Stimulated activated CD8-positive, alpha-beta memory T cell treated with anti-CD3 and anti-CD28 coated beads, Interleukin-15, amount 100 ng/mL, for 24 hours (primary cell): Measurements from ENCODE around the gene PRKCZ.
A peak's percentile ranks its signal among the peaks of the same experiment; 100 is the strongest.

Experiments used
- DNase-seq: peaks from one replicate; pipeline ENCODE4 v3.0.0-alpha.2; 2020; ENCODE audit warnings: low read depth

PRKCZ gene

DNA sequence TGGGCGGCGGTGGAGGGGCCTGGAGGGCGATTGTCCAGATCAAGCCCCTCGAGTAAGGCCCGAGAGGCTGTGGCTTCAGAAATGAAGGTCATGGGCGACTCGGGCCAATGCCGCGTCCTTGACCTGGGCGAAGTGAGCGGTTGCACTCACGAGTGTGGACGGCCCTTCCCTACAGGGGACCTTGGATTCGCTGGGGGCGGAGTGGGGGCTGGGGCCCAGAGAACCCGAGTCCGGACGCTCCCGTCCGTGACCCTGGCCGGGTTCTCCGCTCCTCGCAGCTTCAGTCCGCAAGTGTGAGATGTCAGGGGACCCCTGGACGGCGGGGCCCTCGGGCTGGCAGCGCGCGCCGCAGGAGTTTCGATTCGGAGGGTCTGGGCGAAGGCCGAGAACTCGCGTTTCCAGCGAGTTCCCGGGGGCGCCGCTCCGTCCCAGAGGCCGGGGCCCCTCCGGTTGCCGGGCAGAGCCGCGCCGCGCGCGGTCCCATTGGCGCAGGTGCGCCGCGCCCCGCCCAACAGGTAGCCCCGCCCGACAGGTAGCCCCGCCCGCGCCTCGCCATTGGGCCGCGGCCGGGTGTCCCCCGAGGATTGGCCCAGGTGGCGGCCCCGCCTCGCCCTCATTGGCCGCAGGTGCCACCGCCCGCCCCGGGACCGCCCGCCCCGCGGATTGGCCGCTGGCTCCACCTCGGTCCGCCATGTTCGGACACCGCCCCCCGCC lies at the start of gene PRKCZ:
PRKCZ (plus strand) TSS at position 694 of the 714 bp plus-strand sequence. CDS start 220 bp downstream, outside the sequence.
- DNase-seq, result peak; percentile 93

DNA sequence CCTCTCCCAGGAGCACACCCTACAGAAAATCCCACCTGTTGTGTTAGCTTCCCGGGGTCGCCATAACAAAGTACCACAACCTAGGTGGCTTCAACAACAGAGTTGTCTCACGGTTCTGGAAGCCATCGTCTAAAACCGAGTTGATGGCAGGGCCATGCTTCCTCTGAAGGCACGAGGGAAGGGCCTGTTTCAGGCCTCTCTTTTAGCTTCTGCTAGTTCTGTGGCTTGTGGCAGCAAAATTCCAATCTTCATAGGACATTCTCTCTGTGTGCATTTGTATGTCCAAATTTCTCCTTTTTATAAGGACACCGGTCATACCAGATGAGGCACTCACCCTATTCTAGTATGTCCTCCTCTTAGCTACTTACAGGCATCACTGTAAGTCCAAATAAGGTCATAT lies 49.8 kb upstream of the PRKCZ start:
- no peak for DNase-seq

DNA sequence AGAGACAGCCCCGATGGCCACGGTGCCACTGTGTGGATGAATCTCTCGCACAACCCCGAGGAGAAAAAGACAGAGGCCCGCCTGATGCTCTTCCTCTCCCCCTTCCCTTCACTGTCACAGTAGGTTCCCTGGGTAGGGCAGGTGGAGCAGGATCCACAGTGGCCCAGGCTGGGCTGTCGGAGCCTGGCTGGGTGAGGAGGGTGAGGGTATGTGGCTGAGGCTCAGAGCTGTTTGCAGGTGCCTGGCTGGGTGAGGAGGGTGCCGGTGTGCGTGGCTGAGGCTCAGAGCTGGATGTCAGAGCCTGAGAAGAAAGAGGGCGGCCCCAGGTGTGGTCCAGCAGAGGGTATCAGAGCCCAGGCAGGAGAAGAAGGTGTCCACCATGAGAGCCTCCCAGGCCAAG lies 49.4 kb upstream of the PRKCZ start:
- DNase-seq, result no peak

DNA sequence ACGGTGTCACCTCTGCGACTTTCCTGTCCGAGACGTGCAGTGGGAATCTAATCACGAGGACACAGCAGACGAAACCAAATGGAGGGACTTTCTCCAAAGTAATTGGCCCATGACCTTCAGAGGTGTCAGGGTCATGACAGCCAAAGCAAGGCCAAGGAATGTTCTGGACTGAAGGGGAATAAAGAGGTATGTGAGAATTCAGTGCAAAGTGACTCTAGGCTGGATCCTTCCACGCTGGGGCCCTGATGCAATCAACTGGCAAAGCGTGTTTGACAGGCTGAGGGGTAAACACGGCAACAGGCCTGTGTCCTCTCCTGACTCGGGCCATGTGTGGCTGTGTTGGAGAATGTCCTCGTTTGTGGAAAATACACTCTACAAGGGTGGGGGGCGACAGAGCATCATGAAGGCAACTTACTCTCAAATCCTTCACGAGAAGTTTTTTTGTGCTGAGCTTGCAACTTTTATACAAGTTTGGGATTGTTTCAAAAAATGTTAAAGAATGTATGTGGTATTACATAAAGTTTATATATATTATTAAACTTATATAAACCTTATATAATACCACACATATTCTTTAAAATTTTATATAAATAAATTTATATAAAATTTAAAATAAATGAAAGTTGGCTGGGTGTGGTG lies 48.3 kb upstream of the PRKCZ start:
- no peak for DNase-seq

DNA sequence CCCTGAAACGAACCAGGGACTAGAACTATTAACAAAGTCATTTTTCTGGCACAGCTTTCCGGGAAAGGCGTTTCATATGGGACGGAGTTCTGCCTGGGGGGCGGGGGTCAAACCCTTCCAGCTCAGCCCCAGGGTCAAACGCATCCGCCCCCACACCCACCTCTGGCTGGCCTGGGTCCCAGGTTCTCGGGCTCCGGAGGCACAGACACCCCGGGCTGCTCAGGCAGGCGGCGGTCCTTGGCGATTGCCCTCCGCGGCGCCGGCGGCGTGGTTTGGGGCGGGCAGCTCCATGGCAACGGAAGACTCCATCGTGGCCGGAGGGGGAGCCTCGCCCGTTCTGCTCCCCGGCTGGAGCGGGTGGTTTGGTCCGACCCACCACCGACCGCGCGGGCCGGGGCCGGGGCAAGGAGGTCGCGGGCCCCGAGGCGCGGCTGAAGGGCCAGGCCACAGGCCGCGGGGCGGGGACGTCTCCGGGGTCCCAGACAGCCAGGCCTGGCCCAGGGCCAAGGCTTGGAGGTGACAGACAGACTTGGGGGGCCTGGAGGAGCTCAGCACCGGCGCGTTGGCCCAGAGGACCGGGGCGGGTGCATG lies 46.6 kb upstream of the PRKCZ start, which contains the start of gene CFAP74:
CFAP74 (minus strand) TSS at position 246 of the 591 bp plus-strand sequence. CDS start 12,830 bp downstream, outside the sequence.
- DNase-seq, result no peak

DNA sequence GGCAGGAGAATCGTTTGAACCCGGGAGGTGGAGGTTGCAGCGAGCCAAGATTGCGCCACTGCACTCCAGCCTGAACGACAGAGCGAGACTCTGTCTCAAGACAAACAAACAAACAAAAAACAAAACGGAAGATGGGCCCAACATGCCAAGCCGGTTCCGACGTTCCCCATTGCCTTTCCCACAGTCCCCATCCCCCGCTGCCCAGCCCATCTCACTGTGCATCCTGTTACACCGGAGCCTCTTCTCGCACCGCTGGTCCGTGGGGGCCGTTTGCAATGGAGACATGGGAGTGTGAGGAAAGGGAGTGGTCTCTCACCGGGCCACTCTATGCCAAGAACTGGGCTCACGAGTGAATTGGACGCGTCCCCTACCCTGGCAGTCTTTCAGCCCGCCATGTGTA lies 45.4 kb upstream of the PRKCZ start:
- DNase-seq, result no peak

DNA sequence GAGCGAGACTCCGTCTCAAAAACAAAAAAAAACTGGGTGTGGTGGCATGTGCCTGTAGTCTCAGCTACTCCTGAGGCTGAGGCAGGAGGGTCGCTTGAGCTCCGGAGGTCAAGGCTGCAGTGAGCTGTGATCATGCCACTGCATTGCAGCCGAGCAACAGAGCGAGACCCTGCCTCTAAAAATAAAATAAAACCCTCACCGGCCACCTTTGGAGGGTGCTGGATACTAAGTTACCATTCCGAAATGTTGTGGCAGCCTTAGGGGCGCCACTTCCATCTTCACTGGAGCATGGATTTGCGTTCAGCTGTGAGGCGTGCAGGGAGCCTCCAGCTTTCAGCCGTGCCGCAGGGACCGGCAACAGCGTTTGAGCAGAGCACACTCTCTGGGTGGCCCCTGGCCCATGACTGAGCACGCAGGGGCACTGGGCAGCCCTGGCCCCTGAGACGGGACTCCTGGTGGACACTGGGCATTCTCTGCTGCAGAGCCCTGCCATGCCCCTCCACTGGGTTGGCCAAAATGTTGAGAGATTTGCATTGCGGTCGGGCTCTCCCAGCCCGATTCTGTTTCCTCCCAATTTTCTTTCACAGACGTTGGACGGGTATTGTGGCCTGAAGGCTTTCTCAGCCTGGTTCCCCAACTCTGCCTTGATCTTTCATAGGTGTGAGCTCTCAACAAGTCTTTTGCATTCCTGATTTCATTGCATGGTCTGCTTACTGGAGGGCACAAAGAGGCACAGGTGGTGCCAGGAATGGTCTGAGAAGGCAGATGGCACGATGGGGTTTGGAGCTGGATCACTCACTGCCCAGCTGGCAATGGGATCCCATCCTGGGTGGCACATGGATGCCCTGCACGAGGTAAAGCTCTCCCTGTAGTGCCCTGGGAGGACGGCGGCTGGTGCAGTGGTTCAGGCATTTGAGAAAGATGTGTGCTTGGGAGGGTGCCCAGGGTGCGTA lies 40.8 kb upstream of the PRKCZ start:
- no peak for DNase-seq

DNA sequence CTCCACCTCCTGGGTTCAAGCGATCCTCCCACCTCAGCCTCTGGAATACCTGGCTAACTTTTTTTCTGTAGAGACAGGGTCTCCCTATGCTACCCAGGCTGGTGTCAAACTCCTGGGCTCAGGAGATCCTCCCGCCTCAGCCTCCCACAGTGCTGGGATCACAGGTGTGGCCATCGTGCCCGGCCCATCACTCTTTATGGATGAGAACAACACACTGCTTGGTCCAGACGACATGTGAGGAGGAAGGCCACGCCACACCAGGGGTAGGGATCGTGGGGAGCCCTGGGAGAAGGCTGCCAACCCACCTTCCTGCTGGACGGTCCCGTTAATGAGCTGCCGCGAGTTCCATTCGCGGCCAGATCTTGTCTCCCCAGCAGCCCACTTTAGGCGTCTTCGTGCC lies 36.0 kb upstream of the PRKCZ start:
- DNase-seq, result no peak

DNA sequence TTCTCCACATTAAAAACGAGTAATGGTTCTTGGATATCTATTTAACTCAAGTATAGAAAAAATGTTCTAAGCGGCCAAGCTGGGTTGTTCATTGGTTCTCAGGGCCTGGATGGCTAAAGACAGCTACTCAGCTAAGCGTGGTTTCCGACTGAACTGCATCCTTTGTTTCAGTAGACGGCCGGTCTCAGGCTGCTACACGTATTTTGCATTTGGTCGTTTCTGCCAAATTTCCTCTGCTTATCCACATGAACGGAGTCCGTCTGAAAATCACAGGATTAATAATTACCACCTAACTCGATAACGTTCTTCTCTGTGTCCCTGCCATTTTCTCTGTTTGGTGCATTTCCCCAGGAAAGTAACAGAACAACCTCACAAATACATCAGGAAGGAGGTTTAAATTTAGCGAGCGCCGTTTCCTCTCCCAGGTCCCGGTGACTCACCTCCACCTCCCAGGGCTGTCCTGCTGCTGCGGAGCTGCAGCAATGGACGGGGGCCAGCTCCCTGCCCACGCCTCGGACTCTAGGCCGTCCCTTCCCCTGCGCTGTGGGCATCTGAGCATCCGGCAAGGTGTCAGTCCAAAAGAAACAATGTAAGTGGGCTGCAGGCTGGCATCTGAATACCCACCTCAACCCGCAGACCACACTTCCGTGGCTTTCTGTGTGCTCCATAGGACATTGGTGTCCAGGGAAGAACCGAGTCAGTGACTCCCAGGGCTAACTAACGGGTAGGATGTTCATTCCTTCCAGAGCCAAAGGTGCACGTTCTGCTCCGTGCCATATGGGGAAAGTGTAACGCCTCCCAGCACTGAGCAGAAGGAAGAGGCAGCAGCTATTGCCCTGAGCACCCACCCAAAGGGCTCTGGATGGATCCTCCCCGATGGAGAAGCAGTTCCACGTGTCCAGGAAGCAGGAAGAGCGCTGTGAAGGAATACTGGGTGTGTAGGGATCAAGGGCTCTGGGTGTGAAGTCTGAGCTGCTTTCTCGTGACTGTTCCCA lies 35.2 kb upstream of the PRKCZ start:
- DNase-seq, result no peak

DNA sequence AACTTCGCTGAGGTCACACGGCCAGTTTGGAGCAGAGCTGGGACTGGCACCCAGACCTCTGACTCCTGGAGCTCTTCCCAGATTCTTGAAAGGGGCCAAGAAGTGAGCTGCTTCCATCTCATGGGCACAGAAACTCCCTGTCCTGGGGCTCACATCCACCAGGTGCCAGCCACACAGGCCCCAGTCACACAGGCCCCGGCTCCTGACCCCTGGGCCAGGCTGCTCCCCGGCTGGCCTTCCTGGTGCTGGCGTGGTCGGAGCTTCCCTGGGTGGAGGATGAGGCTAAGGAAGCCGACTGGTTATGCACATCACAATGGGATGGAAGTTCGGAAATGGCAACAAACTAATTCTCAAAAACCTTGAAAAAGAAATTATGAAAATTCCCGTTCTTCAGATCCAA lies 34.1 kb upstream of the PRKCZ start:
- no peak for DNase-seq

DNA sequence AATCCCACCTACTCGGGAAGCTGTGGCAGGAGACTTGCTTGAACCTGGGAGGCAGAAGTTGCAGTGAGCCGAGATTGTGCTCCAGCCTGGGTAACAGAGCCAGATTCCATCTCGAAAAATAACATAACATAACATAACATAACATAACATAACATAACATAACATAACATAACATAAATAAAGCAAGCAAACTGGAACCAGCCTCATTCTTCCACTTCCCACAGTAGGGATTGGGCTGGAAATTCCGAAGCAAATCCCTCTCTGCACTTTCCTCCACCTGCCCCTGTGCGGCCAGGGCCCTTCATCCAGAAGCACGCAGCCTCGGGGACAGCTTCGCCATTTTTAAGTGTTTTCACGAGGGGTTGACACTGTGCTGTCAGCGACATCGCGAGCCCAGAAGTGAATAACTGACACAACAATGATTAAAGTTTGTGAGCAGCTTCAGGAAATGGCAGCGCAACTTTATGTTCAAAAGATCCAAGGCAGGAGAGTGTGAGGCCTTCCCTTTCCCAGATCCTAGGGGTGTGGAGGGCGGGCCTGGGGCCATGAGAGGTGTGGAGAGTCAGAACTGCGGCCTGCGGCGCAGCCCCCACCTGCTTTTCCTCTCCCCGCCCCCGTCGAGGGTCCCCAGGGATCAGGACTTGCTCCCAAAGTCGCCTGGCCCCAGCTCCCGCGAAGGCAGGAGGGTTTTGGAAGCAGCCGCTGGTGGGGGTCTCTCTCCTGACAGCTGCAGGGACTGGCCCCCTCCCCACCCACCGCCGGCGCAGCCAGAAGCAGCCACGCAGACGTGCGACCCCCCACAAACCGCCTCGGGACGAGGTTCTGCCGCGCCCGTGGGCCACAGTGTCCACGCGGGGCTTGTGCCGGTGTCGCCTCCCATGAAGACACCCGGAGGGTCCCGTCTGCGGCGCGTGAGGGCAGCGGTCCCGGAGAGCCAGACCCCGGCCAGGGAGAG lies 31.7 kb upstream of the PRKCZ start:
- no peak for DNase-seq

DNA sequence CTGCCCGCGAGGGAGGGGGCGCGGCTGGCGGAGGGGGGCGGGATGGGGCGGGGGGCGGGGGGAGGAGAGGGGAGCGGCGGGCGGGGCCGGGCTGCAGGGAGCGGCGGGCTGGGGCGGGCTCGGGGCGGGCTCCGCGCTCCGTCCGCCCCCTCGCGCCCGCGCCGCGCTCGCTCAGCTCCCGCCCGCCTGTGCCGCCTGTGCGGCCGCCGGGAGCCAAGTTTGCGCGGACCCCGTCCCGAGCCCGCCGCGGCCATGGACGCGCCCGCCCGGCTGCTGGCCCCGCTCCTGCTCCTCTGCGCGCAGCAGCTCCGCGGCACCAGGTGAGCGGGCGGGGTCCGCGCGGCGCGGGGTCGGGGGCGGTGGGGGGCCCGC lies 31.1 kb upstream of the PRKCZ start, which contains the start of gene GABRD:
GABRD (plus strand) TSS at position 174 of the 372 bp plus-strand sequence; CDS start at position 253, 79 bp downstream.
- DNase-seq, result no peak

DNA sequence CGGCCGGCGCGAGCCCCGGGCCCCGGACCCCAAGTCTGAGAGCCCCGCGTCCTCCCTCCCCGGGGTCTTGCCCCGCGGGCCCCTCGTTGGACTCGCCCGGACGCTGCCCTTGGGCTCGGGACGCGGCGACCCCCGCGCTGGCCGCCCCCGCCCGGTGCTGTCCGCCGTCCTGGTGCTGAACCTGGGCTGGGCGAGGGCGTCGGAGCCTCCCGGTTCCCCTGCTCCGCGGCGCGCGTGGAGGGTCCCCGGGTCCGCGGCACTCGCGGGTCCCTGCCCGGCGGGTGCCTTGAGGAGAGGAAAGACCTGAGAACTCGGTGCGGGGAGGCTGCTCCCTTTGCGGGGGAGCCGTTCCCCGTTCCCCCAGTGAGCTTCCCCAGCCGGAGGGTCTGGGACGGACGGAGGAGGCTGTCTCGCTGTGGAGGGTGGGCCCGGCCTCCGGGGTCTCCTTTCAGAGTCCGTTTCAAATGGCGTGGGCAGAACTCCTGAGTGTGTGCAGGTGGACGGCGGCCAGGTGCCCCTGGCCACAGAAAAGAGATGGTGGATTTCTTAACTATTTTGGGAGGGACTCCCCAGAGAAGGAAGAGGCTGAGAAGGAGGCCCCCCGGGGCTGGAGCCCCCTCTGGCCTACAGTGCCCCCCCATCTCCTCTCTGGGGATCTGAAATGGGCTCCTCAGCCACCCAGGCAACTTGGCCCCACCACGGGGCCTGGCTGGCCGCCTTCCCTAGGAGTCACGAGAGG lies 30.5 kb upstream of the PRKCZ start:
- no peak for DNase-seq

DNA sequence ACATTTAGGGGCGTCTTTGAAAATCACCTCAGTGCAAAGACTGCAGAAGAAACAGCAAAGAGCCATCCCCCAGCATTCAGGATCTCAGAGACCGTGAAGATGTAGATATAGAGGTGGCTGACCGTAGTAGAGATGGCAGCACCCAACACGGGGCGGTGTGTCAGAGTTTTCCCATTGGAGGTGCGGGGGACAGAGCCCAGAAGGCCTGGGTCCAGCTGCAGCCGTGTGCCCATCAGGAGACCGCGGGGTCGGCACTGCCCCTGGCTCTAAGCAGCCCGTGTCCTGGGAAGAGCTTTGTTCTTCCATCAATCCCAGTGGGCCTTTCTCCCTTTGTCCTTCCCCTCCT lies 29.9 kb upstream of the PRKCZ start:
- DNase-seq, result no peak

DNA sequence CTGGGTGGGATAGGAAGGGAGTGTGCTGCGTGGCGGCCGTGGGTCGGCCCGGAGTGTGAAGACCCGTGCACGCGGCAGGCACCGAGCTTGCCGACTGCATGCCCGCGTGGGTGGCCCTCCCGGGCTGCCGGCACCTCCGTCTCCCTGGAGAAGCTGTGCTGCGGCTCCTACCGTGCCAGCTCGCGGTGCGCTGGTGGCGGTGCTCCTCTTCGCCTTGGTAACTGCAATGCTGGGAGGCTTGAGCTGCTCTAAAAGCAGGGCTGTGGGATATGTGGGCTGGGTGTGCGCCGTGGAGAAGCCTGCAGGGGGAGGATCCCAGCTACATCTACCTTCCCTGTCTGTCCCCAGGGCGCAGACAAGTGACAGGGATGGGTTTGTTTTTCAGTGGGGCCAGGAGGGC lies 28.7 kb upstream of the PRKCZ start:
- no peak for DNase-seq

DNA sequence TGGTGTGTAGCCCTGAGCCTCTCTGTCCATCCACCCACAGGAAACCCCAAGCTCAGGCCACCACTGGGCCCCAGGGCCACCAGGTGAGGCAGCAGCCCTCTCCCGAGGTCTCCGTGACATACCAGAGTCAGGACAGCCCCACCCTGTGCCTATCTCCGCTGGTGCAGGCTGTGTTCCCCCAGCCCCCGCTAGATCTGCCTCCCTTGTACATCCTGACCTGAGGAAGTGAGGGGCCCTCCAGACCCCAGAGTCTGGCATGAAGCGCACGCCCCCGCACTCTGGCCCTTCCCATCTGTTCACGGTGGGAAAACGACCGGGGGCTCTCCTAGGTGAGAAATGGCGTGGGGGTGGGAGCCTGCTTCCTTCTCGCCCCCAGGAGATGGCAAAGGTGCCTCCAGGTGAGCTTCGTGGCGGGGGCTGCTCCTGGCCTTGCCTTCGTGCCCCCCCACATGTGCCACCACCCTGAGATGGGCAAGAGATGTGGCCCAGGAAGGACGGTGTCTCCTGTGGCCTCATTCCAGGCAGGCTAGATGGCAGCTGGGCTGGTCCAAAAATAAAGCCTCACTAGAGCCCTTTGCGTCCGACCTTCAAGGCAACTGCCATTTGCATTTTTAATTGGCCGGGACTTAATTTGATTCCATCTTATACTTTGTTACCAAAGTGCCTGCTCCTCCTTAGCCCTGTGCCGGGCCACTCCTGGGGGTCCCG lies 28.0 kb upstream of the PRKCZ start:
- DNase-seq, result no peak

DNA sequence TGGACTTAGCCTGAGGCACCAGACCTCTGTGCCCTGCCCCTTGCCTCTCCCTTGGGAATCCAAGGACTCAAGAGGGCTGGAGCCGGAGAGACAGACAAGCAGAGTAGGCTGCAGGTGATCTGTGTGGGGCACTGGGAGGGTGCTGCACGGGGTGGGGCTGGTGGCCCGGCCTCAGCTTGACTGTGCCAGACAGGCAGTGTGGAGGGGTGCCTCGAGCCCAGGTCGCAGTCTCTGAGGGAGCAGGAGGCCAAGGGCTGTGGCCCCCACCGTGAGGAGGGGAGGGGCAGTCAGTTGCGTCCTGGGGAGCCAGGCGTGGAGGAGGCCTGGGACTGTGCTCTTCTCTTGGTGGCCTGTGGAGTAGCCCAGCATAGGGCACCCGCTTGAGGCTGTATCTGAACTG lies 27.0 kb upstream of the PRKCZ start:
- DNase-seq, result no peak

DNA sequence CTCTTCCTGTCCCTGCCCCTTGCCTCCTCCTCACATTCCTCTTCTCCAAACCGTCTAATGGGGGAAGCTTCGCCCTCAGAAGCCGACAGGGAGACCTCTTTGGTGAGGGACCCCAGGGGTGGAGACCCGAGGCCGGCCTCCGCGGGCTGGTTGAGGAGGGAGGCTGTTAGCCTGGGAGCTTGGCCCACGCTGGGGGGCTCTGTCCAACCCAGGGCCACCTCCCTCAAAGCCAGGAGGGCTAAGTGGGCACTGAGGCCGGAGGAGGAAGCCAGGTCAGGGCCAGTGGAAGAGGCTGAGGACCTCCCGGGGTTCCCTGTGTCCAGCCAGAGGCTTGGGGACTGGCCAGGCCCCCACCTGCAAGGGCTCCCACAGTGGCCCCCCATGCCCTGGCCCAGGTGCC lies 25.8 kb upstream of the PRKCZ start:
- DNase-seq, result no peak

DNA sequence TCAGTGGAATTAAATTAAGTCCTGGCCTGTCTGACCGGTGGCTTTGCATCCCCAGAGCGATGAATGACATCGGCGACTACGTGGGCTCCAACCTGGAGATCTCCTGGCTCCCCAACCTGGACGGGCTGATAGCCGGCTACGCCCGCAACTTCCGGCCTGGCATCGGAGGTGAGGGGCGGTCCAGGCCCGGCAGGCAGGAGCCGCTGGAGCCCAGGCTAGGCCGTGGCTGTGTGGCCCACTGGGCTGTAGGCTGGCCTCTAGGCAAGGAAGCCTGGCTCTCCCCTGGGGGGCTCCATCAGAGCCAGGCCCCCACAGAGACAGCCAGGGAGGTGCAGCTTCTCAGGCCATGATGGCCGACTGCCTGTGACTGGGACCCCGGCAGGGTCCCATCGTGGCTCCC lies 25.3 kb upstream of the PRKCZ start:
- no peak for DNase-seq
